IMR-90 (cell line): ENCODE measurements around the gene RCBTB1. TPM values are rescaled to one million over a fixed set of nuclear protein-coding genes. Genes with fewer than 3 reads are reported as not detected.
A peak's percentile ranks its signal among the peaks of the same experiment; 100 is the strongest.

Experiments
- ATAC-seq: fragments of 200-7000 bp; cut with Tn5 transposase; 2 replicates; pipeline ENCODE4 v1.9.1; 2020; ENCODE audit warnings: low read depth, mild to moderate bottlenecking, moderate library complexity
- BruUV-seq: library from RNA; stranded (reverse); fragments of 400-500 nt; replicated peaks from 2 replicates; lab custom pipeline; 2021; lab: Mats Ljungman, UMichigan
- CTCF ChIA-PET: fragments of 300-600 bp; formaldehyde crosslinking; extraction: SDS; loops from one replicate; lab custom pipeline; 2021; ENCODE audit warnings: antibody characterized with exemption; lab: Yijun Ruan, JAX
- POLR2A ChIA-PET: fragments of 300-600 bp; sonication (Branson Sonifier 250); formaldehyde crosslinking; loops from one replicate; lab custom pipeline; 2022; ENCODE audit warnings: antibody characterized with exemption; ENCODE audit not compliant: unreplicated experiment; lab: Charles Lee
- DNase-seq: peaks from one replicate; pipeline ENCODE4 v3.0.0; 2013
- H2AFZ ChIP-seq: replicated peaks from 2 replicates; pipeline ENCODE3; 2013; ENCODE audit warnings: low read length, mild to moderate bottlenecking; ENCODE audit not compliant: poor library complexity
- H2AK5ac ChIP-seq: 2 replicates; pipeline ENCODE4 v1.6.1; 2013; ENCODE audit warnings: low read depth, low read length, inconsistent platforms
- H2AK9ac ChIP-seq: replicated peaks from 2 replicates; pipeline ENCODE3; 2013; ENCODE audit warnings: mild to moderate bottlenecking, low read depth, low read length, moderate library complexity; ENCODE audit not compliant: poor library complexity
- H2BK120ac ChIP-seq: 2 replicates; pipeline ENCODE4 v1.6.1; 2013; ENCODE audit warnings: low read depth, low read length, inconsistent platforms
- H2BK15ac ChIP-seq: 3 replicates; pipeline ENCODE4 v1.6.1; 2013; ENCODE audit warnings: low read depth, low read length, inconsistent platforms
- H2BK20ac ChIP-seq: 2 replicates; pipeline ENCODE4 v1.6.1; 2013; ENCODE audit warnings: low read depth, mild to moderate bottlenecking, inconsistent platforms, low read length, moderate library complexity
- H2BK5ac ChIP-seq: 2 replicates; pipeline ENCODE4 v1.6.1; 2013; ENCODE audit warnings: mild to moderate bottlenecking, low read depth, low read length, inconsistent platforms; ENCODE audit not compliant: poor library complexity, severe bottlenecking
- H3K14ac ChIP-seq: replicated peaks from 2 replicates; pipeline ENCODE4 v1.6.1; 2013; ENCODE audit warnings: low read depth, low read length, inconsistent platforms
- H3K18ac ChIP-seq: 2 replicates; pipeline ENCODE4 v1.6.1; 2013; ENCODE audit warnings: low read depth, low read length, control low read depth
- H3K23ac ChIP-seq: 2 replicates; pipeline ENCODE4 v1.6.1; 2013; ENCODE audit warnings: low read depth, low read length, inconsistent platforms
- H3K27ac ChIP-seq: 2 replicates; pipeline ENCODE4 v1.5.1; 2013; ENCODE audit warnings: mild to moderate bottlenecking, control low read depth, low read length; ENCODE audit not compliant: insufficient read depth
- H3K27me3 ChIP-seq: 2 replicates; pipeline ENCODE4 v1.6.1; 2013; ENCODE audit warnings: low read length; ENCODE audit not compliant: control insufficient read depth, insufficient read depth
- H3K36me3 ChIP-seq: 2 replicates; pipeline ENCODE4 v1.6.1; 2013; ENCODE audit warnings: low read length, mixed read lengths; ENCODE audit not compliant: control insufficient read depth, insufficient read depth
- H3K4ac ChIP-seq: 2 replicates; pipeline ENCODE4 v1.6.1; 2013; ENCODE audit warnings: low read depth, low read length, inconsistent platforms
- H3K4me1 ChIP-seq: 2 replicates; pipeline ENCODE4 v1.6.1; 2013; ENCODE audit warnings: low read length, mixed read lengths; ENCODE audit not compliant: control insufficient read depth, insufficient read depth
- H3K4me2 ChIP-seq: 2 replicates; pipeline ENCODE4 v1.6.1; 2013; ENCODE audit warnings: low read depth, mild to moderate bottlenecking, control low read depth, low read length, moderate library complexity
- H3K4me3 ChIP-seq: 2 replicates; pipeline ENCODE4 v1.5.1; 2013; ENCODE audit warnings: low read depth, mild to moderate bottlenecking, control low read depth, low read length, moderate library complexity; ENCODE audit not compliant: insufficient read depth
- H3K56ac ChIP-seq: 2 replicates; pipeline ENCODE4 v1.6.1; 2013; ENCODE audit warnings: low read length, inconsistent platforms; ENCODE audit not compliant: insufficient read depth; ENCODE audit errors: extremely low read depth
- H3K79me1 ChIP-seq, 2 experiments: 2 replicates each; pipeline ENCODE4 v1.6.1; 2013; ENCODE audit warnings: low read length in 2 of 2, inconsistent platforms in 1 of 2, low read depth in 1 of 2
- H3K9ac ChIP-seq: 2 replicates; pipeline ENCODE4 v1.6.1; 2013; ENCODE audit warnings: low read depth, low read length, control low read depth
- H3K9me1 ChIP-seq: 2 replicates; pipeline ENCODE4 v1.6.1; 2013; ENCODE audit warnings: low read length, inconsistent platforms; ENCODE audit not compliant: insufficient read depth
- H3K9me3 ChIP-seq: 2 replicates; pipeline ENCODE4 v1.6.1; 2013; ENCODE audit warnings: low read length; ENCODE audit not compliant: control insufficient read depth, insufficient read depth
- H4K20me1 ChIP-seq: 2 replicates; pipeline ENCODE4 v1.6.1; 2013; ENCODE audit warnings: low read length, inconsistent platforms; ENCODE audit not compliant: insufficient read depth
- H4K5ac ChIP-seq: 2 replicates; pipeline ENCODE4 v1.6.1; 2013; ENCODE audit warnings: mild to moderate bottlenecking, low read depth, low read length, control low read depth
- H4K8ac ChIP-seq, 2 experiments: 2 replicates each; pipeline ENCODE4 v1.6.1; 2013; ENCODE audit warnings: low read depth in 2 of 2, low read length in 2 of 2, control low read depth in 1 of 2, inconsistent platforms in 1 of 2
- H4K91ac ChIP-seq: 2 replicates; pipeline ENCODE4 v1.6.1; 2013; ENCODE audit warnings: low read depth, low read length, inconsistent platforms; ENCODE audit not compliant: insufficient read depth
- BHLHE40 ChIP-seq: fragments of 150-350 bp; IDR thresholded peaks from 2 replicates; pipeline ENCODE4 v1.6.1; 2016; ENCODE audit warnings: mild to moderate bottlenecking, low read depth, low read length
- CEBPB ChIP-seq: IDR thresholded peaks from 2 replicates; pipeline ENCODE4 v1.6.1; 2012; ENCODE audit warnings: low read depth, low read length, improper control_type of control experiment
- CHD1 ChIP-seq: IDR thresholded peaks from 2 replicates; pipeline ENCODE4 v1.6.1; 2012; ENCODE audit warnings: low read depth, low read length, improper control_type of control experiment
- CTCF ChIP-seq: conservative IDR thresholded peaks from 2 replicates; pipeline ENCODE4 v1.5.1; 2012; ENCODE audit warnings: mild to moderate bottlenecking, low read depth, low read length, improper control_type of control experiment
- ELK1 ChIP-seq: fragments of 150-350 bp; IDR thresholded peaks from 2 replicates; pipeline ENCODE4 v1.6.1; 2016; ENCODE audit warnings: low read depth, mild to moderate bottlenecking, low read length, moderate library complexity, borderline replicate concordance
- FOS ChIP-seq: fragments of 150-350 bp; IDR thresholded peaks from 2 replicates; pipeline ENCODE4 v1.6.1; 2016; ENCODE audit warnings: low read depth, low read length
- MAFK ChIP-seq: IDR thresholded peaks from 2 replicates; pipeline ENCODE4 v1.6.1; 2012; ENCODE audit warnings: low read depth, low read length, improper control_type of control experiment
- MAZ ChIP-seq: IDR thresholded peaks from 2 replicates; pipeline ENCODE4 v1.6.1; 2012; ENCODE audit warnings: low read depth, mild to moderate bottlenecking, low read length, improper control_type of control experiment, moderate library complexity, borderline replicate concordance
- NFE2L2 ChIP-seq: fragments of 150-350 bp; IDR thresholded peaks from 2 replicates; pipeline ENCODE4 v1.6.1; 2016; ENCODE audit warnings: low read depth, mild to moderate bottlenecking, low read length
- POLR2A ChIP-seq: IDR thresholded peaks from 2 replicates; pipeline ENCODE4 v1.6.1; 2012; ENCODE audit warnings: mild to moderate bottlenecking, low read depth, low read length
- RAD21 ChIP-seq: IDR thresholded peaks from 2 replicates; pipeline ENCODE4 v1.6.1; 2012; ENCODE audit warnings: low read length, improper control_type of control experiment
- RCOR1 ChIP-seq: IDR thresholded peaks from 2 replicates; pipeline ENCODE4 v1.6.1; 2012; ENCODE audit warnings: mild to moderate bottlenecking, low read length, improper control_type of control experiment; ENCODE audit not compliant: insufficient replicate concordance
- RFX5 ChIP-seq: IDR thresholded peaks from 2 replicates; pipeline ENCODE4 v1.8.0; 2012; ENCODE audit warnings: low read depth, mild to moderate bottlenecking, low read length, moderate library complexity
- WGBS, 2 experiments: methylation state at CpG; one replicate each; pipeline versions ENCODE4 v1.1.5 to v1.1.7; 2013; ENCODE audit warnings: missing lambda C conversion rate in 2 of 2; ENCODE audit not compliant: insufficient read length in 1 of 2; ENCODE audit errors: extremely low coverage in 2 of 2; 5-methylcytosine and 5-hydroxymethylcytosine counted together
- dilution Hi-C: fragments of 300-500 bp; cut with HindIII; formaldehyde crosslinking; loops from one replicate; pipeline ENCODE4 v1.14.3; 2018; ENCODE audit warnings: low sequenced_read_pairs; ENCODE audit not compliant: unreplicated experiment
- in situ Hi-C: fragments of 300-500 bp; cut with MboI; formaldehyde crosslinking; loops from 3 replicates; pipeline ENCODE4 v1.14.3; 2019; ENCODE audit warnings: low sequenced_read_pairs, inconsistent platforms, mixed read lengths
- intact Hi-C: fragments of 100-400 bp; cut with micrococcal nuclease; formaldehyde crosslinking; loops from 2 replicates; pipeline ENCODE4 v1.10.0; 2022
- polyA plus RNA-seq, 3 experiments: library from polyadenylated mRNA; depleted of rRNA; stranded (reverse); fragments of >200 nt; gene quantifications; 2 replicates each; pipeline ENCODE4 v1.2.3, GENCODE V29; 2012; ENCODE audit warnings: low replicate concordance in 1 of 3
- total RNA-seq: library from RNA; depleted of rRNA; stranded (reverse); fragments of >200 nt; gene quantifications from 2 replicates; pipeline ENCODE4 v1.2.3, GENCODE V29; 2012

Gene RCBTB1
- total and polyA plus RNA-seq, 2 of the 4 experiments (the other 2 are of a cell fraction): 11.3 to 11.6 TPM

- no peak for TF ChIP-seq MAZ
Observed at GRCh38 chr13:49622174-49622946, 37.0 kb upstream of the RCBTB1 start (continued).

- ChIA-PET CTCF (no interaction called here), POLR2A (no interaction called here)
- H4K91ac ChIP-seq: no peak overlapping the region
- H4K5ac ChIP-seq: no peak overlapping the region
- H3K9me3 ChIP-seq: no peaks in the 10 kb centered on the region
- peaks cover 4% of the 10 kb centered on the region; the same call in 1 of the 2 replicates for H3K9me1 ChIP-seq
- H2AK5ac ChIP-seq: no peak overlapping the region
- DNase-seq (no peak), ATAC-seq (no peak)
- H3K56ac ChIP-seq: no peak overlapping the region
- H3K4me1 ChIP-seq: peaks cover 10% of the 10 kb centered on the region; the same call in 1 of the 2 replicates
- no peak overlapping the region for H2BK120ac ChIP-seq
- no peak overlapping the region for H2BK15ac ChIP-seq
- WGBS, 2 experiments: 82% methylated on average over 13 of the region's 22 CpGs; no CpG with 5 or more reads in 1 of the 2 experiments
- H3K9ac ChIP-seq: no peak overlapping the region
- no peak overlapping the region for H2AK9ac ChIP-seq
- H3K79me1 ChIP-seq: no peaks in the 10 kb centered on the region
- H4K8ac ChIP-seq: no peak overlapping the region
- peak overlapping the region; percentile 63 for H2AFZ ChIP-seq
- H2BK5ac ChIP-seq: no peak overlapping the region
- H4K20me1 ChIP-seq: no peaks in the 10 kb centered on the region
- H3K36me3 ChIP-seq: no peaks in the 10 kb centered on the region
- in situ Hi-C loops: no loop called here
- H3K18ac ChIP-seq: no peak overlapping the region
- no peak overlapping the region for H3K27ac ChIP-seq
- no peaks in the 10 kb centered on the region for H3K27me3 ChIP-seq
- intact Hi-C loops: no loop called here
- dilution Hi-C loops: no loop called here
- H2BK20ac ChIP-seq: no peak overlapping the region
- no peak overlapping the region for H3K14ac ChIP-seq
- no peak overlapping the region for H3K23ac ChIP-seq
- no peak overlapping the region for H3K4me3 ChIP-seq
- no TSS peak for BruUV-seq
- H3K4ac ChIP-seq: no peak overlapping the region
- H3K4me2 ChIP-seq: no peak overlapping the region
- no peak for TF ChIP-seq BHLHE40
- TF ChIP-seq FOS: no peak
- no peak for TF ChIP-seq POLR2A
- TF ChIP-seq ELK1: no peak
- no peak for TF ChIP-seq NFE2L2
- no peak for TF ChIP-seq MAFK
- no peak for TF ChIP-seq RAD21
- TF ChIP-seq RCOR1: no peak
- TF ChIP-seq CTCF: no peak
- TF ChIP-seq RFX5: no peak
- no peak for TF ChIP-seq CEBPB
- TF ChIP-seq MAZ: no peak
- no peak for TF ChIP-seq CHD1
Observed at GRCh38 chr13:49620170-49620621, 34.8 kb upstream of the RCBTB1 start.
